H9 (cell line): Measurements from ENCODE around the gene MAPK4. TPM values are rescaled to one million over a fixed set of nuclear protein-coding genes. Genes with fewer than 3 reads are reported as not detected.

ENCODE experiments used
- DNase-seq: peaks from one replicate; pipeline ENCODE4 v3.0.0-alpha.2; 2017
- H2AFZ ChIP-seq: one replicate; pipeline ENCODE4 v1.6.1; 2013; ENCODE audit warnings: mild to moderate bottlenecking, low read length, control low read depth, moderate library complexity
- H2AK5ac ChIP-seq: 2 replicates; pipeline ENCODE4 v1.6.1; 2013; ENCODE audit warnings: low read length, control low read depth, mixed read lengths; ENCODE audit not compliant: insufficient read length
- H2BK120ac ChIP-seq: one replicate; pipeline ENCODE4 v1.6.1; 2013; ENCODE audit warnings: low read depth, mild to moderate bottlenecking, low read length, control low read depth, inconsistent platforms; ENCODE audit not compliant: poor library complexity, severe bottlenecking
- H2BK12ac ChIP-seq: 2 replicates; pipeline ENCODE4 v1.6.1; 2013; ENCODE audit warnings: low read length, control low read depth, mixed read lengths, low read depth; ENCODE audit not compliant: insufficient read length
- H2BK15ac ChIP-seq: 2 replicates; pipeline ENCODE4 v1.6.1; 2013; ENCODE audit warnings: low read depth, low read length, control low read depth
- H2BK20ac ChIP-seq: one replicate; pipeline ENCODE4 v1.6.1; 2013; ENCODE audit warnings: low read depth, mild to moderate bottlenecking, low read length, control low read depth, inconsistent platforms; ENCODE audit not compliant: poor library complexity, severe bottlenecking
- H2BK5ac ChIP-seq: 2 replicates; pipeline ENCODE4 v1.6.1; 2013; ENCODE audit warnings: low read length, control low read depth, mixed read lengths; ENCODE audit not compliant: insufficient read length
- H3K14ac ChIP-seq: 2 replicates; pipeline ENCODE4 v1.6.1; 2013; ENCODE audit warnings: low read length, control low read depth; ENCODE audit not compliant: insufficient read depth
- H3K18ac ChIP-seq: 2 replicates; pipeline ENCODE4 v1.6.1; 2013; ENCODE audit warnings: low read depth, mild to moderate bottlenecking, mixed read lengths, low read length, control low read depth; ENCODE audit not compliant: insufficient read length
- H3K23ac ChIP-seq: 2 replicates; pipeline ENCODE4 v1.6.1; 2013; ENCODE audit warnings: low read length, control low read depth, mixed read lengths, low read depth; ENCODE audit not compliant: insufficient read length
- H3K23me2 ChIP-seq: 2 replicates; pipeline ENCODE4 v1.6.1; 2013; ENCODE audit warnings: low read depth, mild to moderate bottlenecking, mixed read lengths, low read length, control low read depth; ENCODE audit not compliant: insufficient read length, poor library complexity, severe bottlenecking
- H3K27ac ChIP-seq: 2 replicates; pipeline ENCODE4 v1.5.1; 2013; ENCODE audit warnings: low read length, control low read depth, mixed read lengths, low read depth; ENCODE audit not compliant: insufficient read length
- H3K27me3 ChIP-seq: 2 replicates; pipeline ENCODE4 v1.6.1; 2013; ENCODE audit warnings: low read length, control low read depth, inconsistent platforms; ENCODE audit not compliant: insufficient read depth
- H3K4ac ChIP-seq: 2 replicates; pipeline ENCODE4 v1.6.1; 2013; ENCODE audit warnings: low read depth, mild to moderate bottlenecking, control low read depth, inconsistent platforms, low read length, moderate library complexity
- H3K4me1 ChIP-seq: 2 replicates; pipeline ENCODE4 v1.6.1; 2013; ENCODE audit warnings: low read length, control low read depth, inconsistent platforms; ENCODE audit not compliant: insufficient read depth
- H3K4me2 ChIP-seq: 2 replicates; pipeline ENCODE4 v1.6.1; 2013; ENCODE audit warnings: low read length, control low read depth, mixed read lengths; ENCODE audit not compliant: insufficient read length, insufficient read depth
- H3K56ac ChIP-seq: 2 replicates; pipeline ENCODE4 v1.6.1; 2013; ENCODE audit warnings: low read depth, mild to moderate bottlenecking, mixed read lengths, low read length, control low read depth; ENCODE audit not compliant: insufficient read length
- H3K79me1 ChIP-seq: 2 replicates; pipeline ENCODE4 v1.6.1; 2013; ENCODE audit warnings: low read depth, mild to moderate bottlenecking, moderate library complexity, low read length, control low read depth, inconsistent platforms; ENCODE audit not compliant: insufficient read depth, poor library complexity, severe bottlenecking
- H3K79me2 ChIP-seq: 2 replicates; pipeline ENCODE4 v1.6.1; 2013; ENCODE audit warnings: low read length, control low read depth, inconsistent platforms; ENCODE audit not compliant: insufficient read depth
- H3K9ac ChIP-seq: 2 replicates; pipeline ENCODE4 v1.6.1; 2013; ENCODE audit warnings: low read length, control low read depth, mixed read lengths; ENCODE audit not compliant: insufficient read length; ENCODE audit errors: extremely low read depth
- H3K9me3 ChIP-seq: one replicate; pipeline ENCODE4 v1.6.1; 2013; ENCODE audit warnings: low read depth, low read length, inconsistent platforms; ENCODE audit not compliant: control insufficient read depth
- H3T11ph ChIP-seq: one replicate; pipeline ENCODE4 v1.6.1; 2013; ENCODE audit warnings: mild to moderate bottlenecking, low read length, control low read depth, inconsistent platforms
- H4K20me1 ChIP-seq: one replicate; pipeline ENCODE4 v1.6.1; 2013; ENCODE audit not compliant: control insufficient read depth, insufficient read length, insufficient read depth
- H4K5ac ChIP-seq: 2 replicates; pipeline ENCODE4 v1.6.1; 2013; ENCODE audit warnings: low read depth, mild to moderate bottlenecking, mixed read lengths, low read length, control low read depth; ENCODE audit not compliant: insufficient read length
- H4K8ac ChIP-seq: replicated peaks from 2 replicates; pipeline ENCODE4 v1.6.1; 2013; ENCODE audit warnings: low read length, control low read depth, mixed read lengths, low read depth; ENCODE audit not compliant: insufficient read length
- H4K91ac ChIP-seq: 2 replicates; pipeline ENCODE4 v1.6.1; 2013; ENCODE audit warnings: low read depth, mild to moderate bottlenecking, moderate library complexity, mixed read lengths, low read length, control low read depth; ENCODE audit not compliant: insufficient read length
- H3K27ac Mint-ChIP-seq, 3 experiments: 2 replicates in 2 of 3; 3 replicates in 1 of 3; pipeline ENCODE4 v1.8.0; 2020 to 2021; ENCODE audit warnings: mixed read lengths in 3 of 3, mild to moderate bottlenecking in 1 of 3, moderate library complexity in 1 of 3
- H3K27me3 Mint-ChIP-seq: 2 replicates; pipeline ENCODE4 v1.8.0; 2021; ENCODE audit warnings: low read depth, mild to moderate bottlenecking, moderate library complexity, mixed read lengths
- H3K36me3 Mint-ChIP-seq, 3 experiments: 2 replicates in 2 of 3; 3 replicates in 1 of 3; pipeline ENCODE4 v1.8.0; 2020 to 2021; ENCODE audit warnings: low read depth in 3 of 3, mixed read lengths in 3 of 3; ENCODE audit not compliant: insufficient read depth in 1 of 3
- H3K4me1 Mint-ChIP-seq, 2 experiments: 2 replicates each; pipeline ENCODE4 v1.8.0; 2020; ENCODE audit warnings: mixed read lengths in 2 of 2
- H3K4me3 Mint-ChIP-seq, 2 experiments: 2 replicates in 1 of 2; 3 replicates in 1 of 2; pipeline ENCODE4 v1.8.0; 2020 to 2021; ENCODE audit warnings: mild to moderate bottlenecking in 2 of 2, mixed read lengths in 2 of 2, moderate library complexity in 1 of 2
- H3K9me3 Mint-ChIP-seq, 2 experiments: 2 replicates in 1 of 2; 3 replicates in 1 of 2; pipeline ENCODE4 v1.8.0; 2020; ENCODE audit warnings: mild to moderate bottlenecking in 2 of 2, mixed read lengths in 2 of 2, moderate library complexity in 1 of 2
- WGBS: extraction: QIAGEN DNeasy Blood & Tissue Kit; methylation state at CpG from one replicate; pipeline ENCODE4 v1.1.7; 2013; ENCODE audit warnings: missing lambda C conversion rate, low lambda C conversion rate, mixed read lengths; ENCODE audit not compliant: insufficient read length; ENCODE audit errors: extremely low coverage; 5-methylcytosine and 5-hydroxymethylcytosine counted together
- total RNA-seq: library from RNA; stranded (reverse); gene quantifications from 2 replicates; pipeline ENCODE4 v1.2.1, GENCODE V29; 2021
- TF ChIP-seq, protein P1 (sequence below): fragments of 200-600 bp; sonication (generic); conservative IDR thresholded peaks from 3 replicates; pipeline ENCODE4 v1.8.0; 2021; ENCODE audit warnings: antibody characterized with exemption, mild to moderate bottlenecking

The MAPK4 gene
- total RNA-seq, 1 experiment from 2014 or later, result 1.6 TPM

DNA sequence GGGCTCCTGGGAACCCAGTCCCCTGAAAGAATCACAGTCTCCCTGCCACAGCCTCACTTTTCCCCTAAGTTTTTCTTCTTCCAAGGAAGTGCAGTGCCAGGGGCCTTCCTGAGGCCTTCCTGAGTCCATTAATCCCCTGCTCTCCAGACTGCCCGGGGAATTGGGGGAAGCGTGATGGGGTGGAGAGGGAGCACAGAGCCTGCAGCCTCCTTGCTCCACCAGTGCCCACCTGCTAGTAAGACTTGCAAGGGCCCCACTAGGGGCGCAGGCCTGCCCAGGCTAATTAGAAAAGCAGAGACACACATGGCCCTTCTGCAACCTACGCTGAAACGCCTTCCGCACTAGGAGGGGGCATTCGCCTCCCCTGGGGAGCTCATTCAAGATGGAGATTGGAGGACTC, 149.3 kb downstream of the MAPK4 start:
- Histone ChIP-seq H4K5ac (no peak overlapping the region), H3K9me3 (no peaks in the 10 kb centered on the region), H3K9ac (no peak overlapping the region), H2AK5ac (no peak overlapping the region), H2AFZ (no peak overlapping the region), H4K91ac (no peak overlapping the region), H3K56ac (no peak overlapping the region), H3K4me2 (no peak overlapping the region), H3T11ph (no peak overlapping the region), H3K79me1 (no peaks in the 10 kb centered on the region), H3K14ac (no peak overlapping the region; the same call in 1 of the 2 replicates), H4K8ac (no peak overlapping the region), H3K23me2 (no peaks in the 10 kb centered on the region), H3K4ac (no peak overlapping the region), H2BK15ac (no peak overlapping the region), H2BK120ac (no peak overlapping the region), H4K20me1 (no peaks in the 10 kb centered on the region), H3K18ac (no peak overlapping the region), H3K4me1 (no peaks in the 10 kb centered on the region), H2BK20ac (no peak overlapping the region), H3K27me3 (no peaks in the 10 kb centered on the region), H3K79me2 (no peaks in the 10 kb centered on the region), H3K27ac (no peak overlapping the region), H2BK5ac (no peak overlapping the region), H2BK12ac (no peak overlapping the region), H3K23ac (no peak overlapping the region)
- H3K4me3 Mint-ChIP-seq, result no peak overlapping the region
- DNase-seq, result peak; percentile 53
- peak overlapping the region in 1 of 3 experiments; percentile 93; a peak in 2 of 7 replicates for H3K27ac Mint-ChIP-seq
- H3K36me3 Mint-ChIP-seq, result no peaks in the 10 kb centered on the region
- H3K9me3 Mint-ChIP-seq, result no peaks in the 10 kb centered on the region
- TF ChIP-seq, protein P1, sequence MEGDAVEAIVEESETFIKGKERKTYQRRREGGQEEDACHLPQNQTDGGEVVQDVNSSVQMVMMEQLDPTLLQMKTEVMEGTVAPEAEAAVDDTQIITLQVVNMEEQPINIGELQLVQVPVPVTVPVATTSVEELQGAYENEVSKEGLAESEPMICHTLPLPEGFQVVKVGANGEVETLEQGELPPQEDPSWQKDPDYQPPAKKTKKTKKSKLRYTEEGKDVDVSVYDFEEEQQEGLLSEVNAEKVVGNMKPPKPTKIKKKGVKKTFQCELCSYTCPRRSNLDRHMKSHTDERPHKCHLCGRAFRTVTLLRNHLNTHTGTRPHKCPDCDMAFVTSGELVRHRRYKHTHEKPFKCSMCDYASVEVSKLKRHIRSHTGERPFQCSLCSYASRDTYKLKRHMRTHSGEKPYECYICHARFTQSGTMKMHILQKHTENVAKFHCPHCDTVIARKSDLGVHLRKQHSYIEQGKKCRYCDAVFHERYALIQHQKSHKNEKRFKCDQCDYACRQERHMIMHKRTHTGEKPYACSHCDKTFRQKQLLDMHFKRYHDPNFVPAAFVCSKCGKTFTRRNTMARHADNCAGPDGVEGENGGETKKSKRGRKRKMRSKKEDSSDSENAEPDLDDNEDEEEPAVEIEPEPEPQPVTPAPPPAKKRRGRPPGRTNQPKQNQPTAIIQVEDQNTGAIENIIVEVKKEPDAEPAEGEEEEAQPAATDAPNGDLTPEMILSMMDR, result peak; percentile 47
- H3K27me3 Mint-ChIP-seq, result no peaks in the 10 kb centered on the region
- peaks cover 45 to 58% of the 10 kb centered on the region in 2 experiments for H3K4me1 Mint-ChIP-seq
- WGBS, result no CpG with 5 or more reads among the region's 7 CpGs
